GM18519 (cell line): ENCODE measurements around the gene TCEA2.

Experiments used
- ATAC-seq: cut with Tn5 transposase; IDR thresholded peaks from one replicate; pipeline ENCODE4 v1.9.1; 2021; ENCODE audit warnings: mild to moderate bottlenecking, moderate library complexity; ENCODE audit not compliant: unreplicated experiment, low FRiP score

TCEA2 gene

DNA sequence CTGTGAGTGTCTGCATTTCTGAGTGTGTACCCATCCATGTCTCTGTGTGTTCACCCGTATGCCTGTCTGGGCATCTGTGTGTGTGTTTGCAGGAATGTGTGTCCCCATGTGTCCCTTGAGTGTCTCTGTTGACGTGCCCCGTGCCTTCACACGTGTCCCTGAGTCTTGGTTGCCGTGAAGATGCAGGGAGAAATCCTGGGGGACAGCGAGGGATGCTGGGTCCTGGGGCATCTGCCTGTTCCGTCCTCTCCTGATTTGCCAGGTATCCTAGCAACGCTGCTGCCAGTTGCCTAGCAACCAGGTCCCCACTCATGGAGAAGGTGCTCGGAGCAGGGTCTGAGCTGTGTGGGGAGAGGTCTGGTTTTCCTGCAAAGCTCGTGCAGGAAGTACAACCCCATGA lies 27.2 kb downstream of the TCEA2 start:
- no peak for ATAC-seq

GRCh38 chr20:64091340-64091739 lies 28.3 kb downstream of the TCEA2 start:
- no peak for ATAC-seq

- no peak for ATAC-seq
These were observed 28.8 kb downstream of the TCEA2 start for GRCh38 chr20:64091770-64092169.

GRCh38 chr20:64092258-64093012 lies 29.4 kb downstream of the TCEA2 start:
- no peak for ATAC-seq

DNA sequence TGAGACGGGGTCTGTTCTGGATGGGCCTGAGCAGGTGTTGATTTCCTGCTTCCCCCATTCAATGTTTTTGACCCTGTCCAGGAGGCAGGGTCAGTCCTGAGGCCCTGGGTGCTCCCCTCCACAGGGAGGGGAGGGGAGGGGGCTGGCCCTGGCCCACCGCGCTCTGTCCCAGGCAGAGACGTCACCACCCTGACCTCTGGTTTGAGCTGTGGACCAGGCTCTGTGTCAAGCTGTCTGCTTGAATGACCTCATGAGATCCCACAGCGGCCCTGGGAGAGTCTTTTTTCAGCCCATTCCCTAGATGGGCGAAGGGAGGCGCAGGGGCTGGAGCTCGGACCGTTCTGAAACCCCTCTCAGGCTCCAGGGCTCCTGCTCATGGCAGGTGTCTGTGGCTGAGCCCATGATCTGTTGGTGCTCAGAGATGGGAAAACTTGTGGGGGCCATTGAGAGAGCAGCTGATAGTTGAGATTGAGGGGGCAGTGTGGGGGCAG lies 30.1 kb downstream of the TCEA2 start:
- ATAC-seq, result no peak

DNA sequence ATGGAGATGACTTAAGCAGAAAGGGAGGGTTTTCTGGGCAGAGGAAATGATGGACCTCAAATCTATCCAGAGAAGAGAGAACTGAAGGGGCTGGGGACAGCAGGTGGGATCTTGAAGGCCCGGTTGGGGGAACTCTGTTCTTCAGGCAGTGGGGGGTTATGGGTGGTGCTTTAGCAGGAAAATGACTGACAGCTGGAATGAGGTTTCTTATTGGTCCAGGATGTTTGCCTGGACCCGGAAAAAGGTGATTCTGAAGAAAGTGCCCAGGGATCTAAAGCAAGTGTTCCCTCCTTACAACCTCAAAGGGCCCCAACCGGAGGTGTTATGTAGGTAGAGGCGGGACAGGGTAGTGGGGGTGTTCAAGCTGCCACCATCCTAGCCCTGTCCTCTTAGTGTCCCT lies 32.5 kb downstream of the TCEA2 start:
- no peak for ATAC-seq

- no peak for ATAC-seq
These were observed 32.9 kb downstream of the TCEA2 start for GRCh38 chr20:64095927-64096326.

GRCh38 chr20:64096535-64096934 lies 33.5 kb downstream of the TCEA2 start:
- ATAC-seq, result no peak

DNA sequence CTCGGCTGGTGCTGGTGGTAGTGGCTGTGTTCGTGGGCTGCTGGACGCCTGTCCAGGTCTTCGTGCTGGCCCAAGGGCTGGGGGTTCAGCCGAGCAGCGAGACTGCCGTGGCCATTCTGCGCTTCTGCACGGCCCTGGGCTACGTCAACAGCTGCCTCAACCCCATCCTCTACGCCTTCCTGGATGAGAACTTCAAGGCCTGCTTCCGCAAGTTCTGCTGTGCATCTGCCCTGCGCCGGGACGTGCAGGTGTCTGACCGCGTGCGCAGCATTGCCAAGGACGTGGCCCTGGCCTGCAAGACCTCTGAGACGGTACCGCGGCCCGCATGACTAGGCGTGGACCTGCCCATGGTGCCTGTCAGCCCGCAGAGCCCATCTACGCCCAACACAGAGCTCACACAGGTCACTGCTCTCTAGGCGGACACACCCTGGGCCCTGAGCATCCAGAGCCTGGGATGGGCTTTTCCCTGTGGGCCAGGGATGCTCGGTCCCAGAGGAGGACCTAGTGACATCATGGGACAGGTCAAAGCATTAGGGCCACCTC lies 35.5 kb downstream of the TCEA2 start:
- ATAC-seq, result no peak

DNA sequence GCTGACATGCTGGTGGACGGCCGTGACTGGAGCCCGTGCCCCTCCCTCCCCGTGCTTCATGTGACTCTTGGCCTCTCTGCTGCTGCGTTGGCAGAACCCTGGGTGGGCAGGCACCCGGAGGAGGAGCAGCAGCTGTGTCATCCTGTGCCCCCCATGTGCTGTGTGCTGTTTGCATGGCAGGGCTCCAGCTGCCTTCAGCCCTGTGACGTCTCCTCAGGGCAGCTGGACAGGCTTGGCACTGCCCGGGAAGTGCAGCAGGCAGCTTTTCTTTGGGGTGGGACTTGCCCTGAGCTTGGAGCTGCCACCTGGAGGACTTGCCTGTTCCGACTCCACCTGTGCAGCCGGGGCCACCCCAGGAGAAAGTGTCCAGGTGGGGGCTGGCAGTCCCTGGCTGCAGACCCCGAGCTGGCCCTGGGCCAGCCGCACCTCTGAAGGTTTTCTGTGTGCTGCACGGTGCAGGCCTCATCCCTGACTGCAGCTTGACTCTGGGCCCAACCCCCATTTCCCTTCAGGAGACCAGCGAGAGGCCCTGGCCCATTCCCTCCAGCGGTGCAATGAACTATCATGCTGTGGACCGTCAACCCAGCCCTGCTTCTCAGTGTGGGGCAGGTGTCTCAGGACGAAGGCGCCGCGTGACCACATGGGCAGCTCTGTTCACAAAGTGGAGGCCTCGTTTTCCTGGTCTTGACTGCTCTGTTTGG lies 36.2 kb downstream of the TCEA2 start:
- no peak for ATAC-seq

- ATAC-seq, result no peak
These were observed 37.0 kb downstream of the TCEA2 start for GRCh38 chr20:64099880-64100565.

DNA sequence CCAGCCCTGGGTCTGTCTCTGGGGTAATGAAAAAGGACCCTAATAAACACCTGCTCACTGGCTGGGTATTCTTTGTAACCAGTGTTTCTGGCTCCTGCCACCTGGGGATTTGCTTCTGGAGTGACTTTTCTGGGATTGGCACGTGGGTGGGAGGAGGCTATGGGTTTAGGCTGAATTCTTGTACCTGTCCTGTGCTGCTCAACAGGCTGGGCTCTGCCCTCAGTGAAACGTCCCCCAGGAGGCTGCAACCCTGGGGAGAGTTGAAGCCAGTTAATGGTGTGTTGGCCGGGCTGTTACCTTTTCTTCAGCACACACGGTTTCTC lies 37.5 kb downstream of the TCEA2 start:
- ATAC-seq, result no peak

DNA sequence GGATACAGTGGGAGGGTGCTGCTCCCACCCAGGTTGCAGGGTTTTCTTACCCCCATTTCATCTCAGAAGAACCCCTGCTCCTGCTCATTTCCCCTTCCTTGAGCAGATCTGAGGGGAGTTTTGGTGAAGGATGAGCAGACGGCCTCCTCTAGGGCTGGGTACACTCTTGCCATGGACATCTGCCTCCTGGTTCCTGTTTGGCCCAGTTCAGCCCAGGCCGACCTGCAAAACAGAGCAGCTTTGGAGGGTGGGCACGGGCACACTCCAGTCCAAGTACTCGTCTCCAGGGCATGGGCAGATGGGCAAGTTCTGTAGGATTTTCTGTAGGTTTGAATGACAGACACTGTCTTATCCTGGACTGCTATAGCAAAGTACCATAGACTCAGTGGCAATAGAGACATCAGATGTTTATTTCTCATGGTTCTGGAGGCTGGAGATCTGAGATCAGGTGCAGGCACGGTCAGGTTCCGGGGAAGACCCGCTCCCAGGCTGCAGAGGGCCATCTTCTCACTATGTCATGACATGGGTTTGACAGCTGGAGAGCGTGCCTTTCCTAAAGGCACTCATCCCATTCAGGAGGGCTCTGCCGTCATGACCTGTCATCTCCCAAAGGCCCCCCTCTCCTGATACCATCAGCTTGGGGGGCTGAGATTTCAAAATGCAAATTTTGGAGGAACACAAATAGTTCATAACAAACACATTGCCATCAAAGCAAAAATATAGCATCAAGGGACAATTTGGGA lies 38.1 kb downstream of the TCEA2 start:
- no peak for ATAC-seq

DNA sequence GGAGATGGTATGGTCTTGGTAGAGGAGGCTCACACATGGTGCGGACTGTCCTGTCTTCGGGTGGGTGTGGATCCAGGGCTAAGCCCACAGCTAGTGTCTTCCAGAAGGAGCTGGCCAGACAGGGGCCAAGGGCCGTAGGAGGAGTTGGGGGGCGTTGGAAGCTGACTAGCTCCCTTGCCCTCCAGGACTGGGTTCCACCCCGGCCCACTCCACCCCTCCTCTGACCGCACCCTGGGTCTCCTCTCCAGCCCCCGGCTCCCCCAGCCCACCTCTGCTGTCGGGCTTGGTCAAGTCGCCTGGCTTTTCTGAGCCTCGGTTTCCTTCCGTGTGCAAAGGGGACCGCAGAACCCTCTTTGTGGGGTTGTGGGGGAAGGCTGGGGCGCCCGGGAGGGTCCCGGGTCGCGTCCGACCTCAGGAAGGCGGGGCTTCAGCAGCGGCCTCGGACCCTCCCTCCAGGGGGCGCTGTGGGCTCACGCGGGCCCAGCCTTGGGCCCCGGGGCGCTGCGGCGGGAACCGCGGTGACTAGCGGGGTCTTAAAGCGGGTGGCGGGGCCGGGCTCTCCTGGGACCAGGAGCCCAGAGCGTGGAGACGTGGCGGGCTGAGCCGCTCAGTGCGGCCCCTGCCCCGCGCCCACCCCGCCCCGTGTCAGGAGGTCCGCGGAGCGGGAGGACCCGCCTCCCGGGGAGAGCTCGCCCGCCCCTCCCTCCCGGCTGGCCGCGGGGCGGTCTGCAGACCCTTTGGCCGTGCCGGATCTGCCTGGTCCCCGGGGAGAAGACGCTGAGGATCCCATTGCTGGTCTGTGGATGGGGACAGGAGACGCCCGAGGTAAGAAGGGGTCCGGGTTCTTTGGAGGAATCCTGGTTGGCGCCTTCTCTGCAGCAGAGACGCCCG lies 39.0 kb downstream of the TCEA2 start:
- no peak for ATAC-seq

GRCh38 chr20:64102647-64103354 lies 39.8 kb downstream of the TCEA2 start:
- ATAC-seq, result no peak

GRCh38 chr20:64103871-64104666 lies 41.1 kb downstream of the TCEA2 start:
- ATAC-seq, result no peak

DNA sequence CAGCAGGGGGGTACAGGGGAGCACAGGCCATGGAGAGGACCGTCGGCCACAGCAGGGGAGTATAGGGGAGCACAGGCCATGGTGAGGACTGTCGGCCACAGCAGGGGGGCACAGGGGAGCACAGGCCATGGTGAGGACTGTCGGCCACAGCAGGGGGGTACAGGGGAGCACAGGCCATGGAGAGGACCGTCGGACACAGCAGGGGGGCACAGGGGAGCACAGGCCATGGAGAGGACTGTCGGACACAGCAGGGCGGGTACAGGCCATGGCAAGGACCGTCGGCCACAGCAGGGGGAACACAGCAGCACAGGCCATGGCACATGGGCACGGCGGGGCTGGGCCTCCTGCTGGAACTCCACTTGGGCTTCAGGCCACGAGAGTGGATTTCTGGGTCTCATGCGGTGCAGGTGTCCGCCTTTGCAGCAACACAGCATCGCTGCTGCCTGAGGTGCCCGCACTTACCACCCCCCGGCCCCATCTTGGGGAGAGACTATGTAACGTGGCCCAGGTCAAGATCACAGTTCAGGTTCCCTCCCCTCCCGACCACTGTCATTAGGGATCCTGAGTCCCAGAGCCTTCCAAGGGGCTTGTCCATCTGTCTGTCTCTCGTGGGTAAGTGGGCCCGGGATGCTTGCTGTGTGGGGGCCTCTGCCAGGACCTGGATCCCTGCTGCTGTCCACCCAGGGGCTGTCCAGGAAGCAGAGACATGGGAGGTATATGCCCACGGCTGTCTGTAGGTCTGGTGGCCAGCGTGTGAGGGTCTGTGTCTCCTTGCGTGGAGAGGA lies 41.9 kb downstream of the TCEA2 start:
- ATAC-seq, result no peak
